Tibial artery (tissue), 4 donors: Measurements from ENCODE around the gene GPR27.

Experiments
- DNase-seq, 2 donors: peaks; one replicate each; pipeline ENCODE4 v3.0.0-alpha.2; 2019
- H3K27ac ChIP-seq, 2 donors: fragments of 200-600 bp; sonication (generic) in 1 of 2; 1 replicate in 1 of 2; 2 replicates in 1 of 2; pipeline ENCODE4 v1.5.1; 2018 to 2019; ENCODE audit warnings: mild to moderate bottlenecking in 1 of 2
- H3K27me3 ChIP-seq, 2 donors: fragments of 200-600 bp; sonication (generic) in 1 of 2; one replicate each; pipeline versions ENCODE4 v1.5.1 to v1.6.0; 2016 to 2019
- H3K36me3 ChIP-seq, 3 donors: fragments of 200-600 bp; sonication (generic) in 2 of 3; one replicate each; pipeline ENCODE4 v1.5.1; 2016 to 2019; ENCODE audit warnings: mild to moderate bottlenecking in 2 of 3
- H3K4me1 ChIP-seq, 4 donors: fragments of 200-600 bp; sonication (generic) in 2 of 4; 1 replicate in 3 of 4; 2 replicates in 1 of 4; pipeline ENCODE4 v1.5.1; 2016 to 2019
- H3K4me3 ChIP-seq, 2 donors: fragments of 200-600 bp; sonication (generic) in 1 of 2; 1 replicate in 1 of 2; 2 replicates in 1 of 2; pipeline ENCODE4 v1.5.1; 2018 to 2019; ENCODE audit warnings: mild to moderate bottlenecking in 2 of 2
- H3K9me3 ChIP-seq, 3 donors: fragments of 200-600 bp; sonication (generic) in 1 of 3; one replicate each; pipeline ENCODE4 v1.5.1; 2016 to 2019
- CTCF ChIP-seq, 2 experiments: fragments of 200-600 bp in 1 of 2; fragments of 450-650 bp in 1 of 2; IDR thresholded peaks; one replicate each; pipeline ENCODE4 v1.5.1; 2017 to 2019; ENCODE audit warnings: antibody characterized with exemption in 2 of 2, mild to moderate bottlenecking in 1 of 2, moderate library complexity in 1 of 2
- intact Hi-C: fragments of 100-400 bp; cut with DNase I; formaldehyde crosslinking; loops from one replicate; pipeline ENCODE4 v1.15.0; 2023; ENCODE audit warnings: low total_unique reads

The GPR27 gene

GRCh38 chr3:71805199-71805598 is 51.5 kb downstream of the GPR27 start:
- H3K27ac ChIP-seq: no peak overlapping the region
- DNase-seq: no peak
- no peaks in the 10 kb centered on the region for H3K36me3 ChIP-seq
- intact Hi-C loops: no loop called here
- no peaks in the 10 kb centered on the region for H3K9me3 ChIP-seq
- no peak for TF ChIP-seq CTCF (IDR thresholded peaks at IDR 0.05)
- no peak overlapping the region for H3K4me3 ChIP-seq
- H3K4me1 ChIP-seq: no peaks in the 10 kb centered on the region
- H3K27me3 ChIP-seq: peaks cover 0 to 39% of the 10 kb centered on the region in 2 donors

GRCh38 chr3:71805691-71806090 is 52.0 kb downstream of the GPR27 start:
- Histone ChIP-seq H3K27ac (no peak overlapping the region), H3K4me1 (no peaks in the 10 kb centered on the region), H3K4me3 (no peak overlapping the region), H3K9me3 (no peaks in the 10 kb centered on the region), H3K36me3 (no peaks in the 10 kb centered on the region), H3K27me3 (peaks cover 0 to 35% of the 10 kb centered on the region in 2 donors)
- TF ChIP-seq CTCF (IDR thresholded peaks at IDR 0.05): no peak
- no peak for DNase-seq
- intact Hi-C loops: no loop called here
